Neuron (in vitro differentiated cells): ENCODE results near the gene EFCAB9.
"Not testable (repeated sequence)": the region's sequence is repeated elsewhere in the genome, so short reads cannot be mapped to it uniquely, and the experiment has no call there.

Experiments
- H2AFZ ChIP-seq: one replicate; pipeline ENCODE4 v1.6.1; 2013; ENCODE audit warnings: low read depth, mild to moderate bottlenecking, inconsistent platforms, low read length, moderate library complexity
- H3K27me3 ChIP-seq: one replicate; pipeline ENCODE4 v1.6.1; 2013; ENCODE audit warnings: low read length; ENCODE audit not compliant: insufficient read depth
- H3K36me3 ChIP-seq: one replicate; pipeline ENCODE4 v1.6.1; 2013; ENCODE audit warnings: low read length; ENCODE audit not compliant: insufficient read depth
- H3K4me1 ChIP-seq: one replicate; pipeline ENCODE4 v1.6.1; 2013; ENCODE audit warnings: low read length; ENCODE audit not compliant: insufficient read depth
- H3K4me3 ChIP-seq: 2 replicates; pipeline ENCODE4 v1.5.1; 2013; ENCODE audit warnings: mild to moderate bottlenecking, low read length, moderate library complexity
- H3K9me3 ChIP-seq: one replicate; pipeline ENCODE4 v1.6.1; 2013; ENCODE audit warnings: low read length

EFCAB9 gene

DNA sequence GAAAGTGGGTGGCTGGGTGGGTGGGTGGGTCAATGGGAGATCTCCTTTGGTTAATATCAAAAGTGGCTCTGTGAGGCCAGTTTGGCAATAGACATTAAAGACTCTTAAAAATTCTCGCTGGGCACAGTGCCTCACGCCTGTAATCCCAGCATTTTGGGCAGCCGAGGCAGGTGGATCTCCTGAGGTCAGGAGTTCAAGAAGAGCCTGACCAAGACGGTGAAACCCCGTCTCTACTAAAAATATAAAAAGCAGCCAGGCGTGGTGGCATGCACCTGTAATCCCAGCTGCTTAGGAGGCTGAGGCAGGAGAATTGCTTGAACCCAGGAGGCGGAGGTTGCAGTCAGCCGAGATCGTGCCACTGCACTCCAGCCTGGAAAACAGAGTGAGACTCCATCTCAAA lies 38.9 kb upstream of the EFCAB9 start:
- not testable (repeated sequence) for H3K4me1 ChIP-seq, H3K36me3 ChIP-seq, H2AFZ ChIP-seq, H3K27me3 ChIP-seq, H3K9me3 ChIP-seq, H3K4me3 ChIP-seq

DNA sequence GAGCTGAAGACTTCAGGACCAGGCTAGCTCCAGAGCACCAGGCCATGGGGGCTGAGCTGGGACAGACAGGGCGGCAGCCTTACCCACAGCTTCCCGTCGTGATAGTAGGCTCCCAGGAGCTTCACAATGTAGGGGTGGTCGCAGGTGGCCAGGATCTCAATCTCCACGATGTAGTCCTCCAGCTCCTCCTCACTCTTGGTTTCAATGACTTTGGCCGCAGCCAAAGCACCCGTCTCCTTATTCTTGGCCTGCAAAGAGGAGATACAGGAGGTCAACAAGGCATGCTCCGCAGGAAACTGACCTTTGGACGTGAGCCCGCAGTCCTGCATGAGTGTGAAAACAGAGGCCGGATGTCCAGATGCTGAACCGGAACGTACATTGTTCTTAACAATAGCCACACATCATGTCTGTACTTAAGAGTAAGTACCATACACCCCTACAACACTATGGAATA lies 37.4 kb upstream of the EFCAB9 start:
- peaks cover 2% of the 10 kb centered on the region for H3K36me3 ChIP-seq
- H3K4me1 ChIP-seq = no peaks in the 10 kb centered on the region
- no peak overlapping the region for H2AFZ ChIP-seq
- peaks cover 2% of the 10 kb centered on the region for H3K9me3 ChIP-seq
- no peaks in the 10 kb centered on the region for H3K27me3 ChIP-seq
- no peak overlapping the region for H3K4me3 ChIP-seq

DNA sequence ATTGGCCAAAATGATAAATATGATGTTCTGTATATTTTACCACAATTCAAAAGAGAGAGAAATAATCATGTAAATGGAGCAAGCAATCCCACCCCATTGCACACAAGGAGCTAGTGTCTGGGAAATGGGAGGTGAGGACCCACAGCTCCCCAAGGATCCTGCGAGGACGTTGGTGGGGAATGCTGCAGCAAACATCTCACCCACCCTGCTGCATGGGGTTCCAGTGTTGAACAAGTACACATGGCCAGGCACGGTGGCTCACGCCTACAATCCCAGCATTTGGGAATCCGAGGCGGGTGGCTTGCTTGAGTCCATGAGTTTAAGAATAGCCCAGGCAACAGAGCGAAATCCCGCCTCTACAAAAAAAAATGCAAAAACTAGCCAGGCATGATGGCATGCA lies 35.0 kb upstream of the EFCAB9 start:
- H2AFZ ChIP-seq = no peak overlapping the region
- no peaks in the 10 kb centered on the region for H3K4me1 ChIP-seq
- H3K36me3 ChIP-seq = no peaks in the 10 kb centered on the region
- H3K4me3 ChIP-seq = no peak overlapping the region
- peaks cover 2% of the 10 kb centered on the region for H3K9me3 ChIP-seq
- no peaks in the 10 kb centered on the region for H3K27me3 ChIP-seq

DNA sequence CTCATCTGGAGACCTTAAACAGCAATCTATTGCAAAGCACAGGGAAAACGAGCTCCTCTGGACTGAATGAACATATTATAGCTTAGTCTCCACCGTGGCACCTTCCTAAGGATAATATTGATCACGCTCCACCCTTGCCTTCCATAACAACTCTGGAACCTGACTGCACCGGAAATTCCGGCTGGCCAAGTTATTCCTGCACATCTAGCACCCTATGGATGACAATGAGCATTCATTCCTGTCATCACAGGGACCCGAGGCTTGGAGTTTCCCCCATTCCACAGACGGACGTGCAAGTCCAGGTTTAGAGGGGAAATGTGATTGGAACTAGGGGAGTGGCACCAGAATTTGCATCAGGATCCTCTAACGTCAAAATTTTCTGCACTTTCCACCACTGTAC lies 33.5 kb upstream of the EFCAB9 start:
- Histone ChIP-seq H3K4me1 (no peaks in the 10 kb centered on the region), H3K4me3 (no peak overlapping the region), H3K36me3 (no peaks in the 10 kb centered on the region), H3K27me3 (no peaks in the 10 kb centered on the region), H2AFZ (no peak overlapping the region), H3K9me3 (no peaks in the 10 kb centered on the region)

DNA sequence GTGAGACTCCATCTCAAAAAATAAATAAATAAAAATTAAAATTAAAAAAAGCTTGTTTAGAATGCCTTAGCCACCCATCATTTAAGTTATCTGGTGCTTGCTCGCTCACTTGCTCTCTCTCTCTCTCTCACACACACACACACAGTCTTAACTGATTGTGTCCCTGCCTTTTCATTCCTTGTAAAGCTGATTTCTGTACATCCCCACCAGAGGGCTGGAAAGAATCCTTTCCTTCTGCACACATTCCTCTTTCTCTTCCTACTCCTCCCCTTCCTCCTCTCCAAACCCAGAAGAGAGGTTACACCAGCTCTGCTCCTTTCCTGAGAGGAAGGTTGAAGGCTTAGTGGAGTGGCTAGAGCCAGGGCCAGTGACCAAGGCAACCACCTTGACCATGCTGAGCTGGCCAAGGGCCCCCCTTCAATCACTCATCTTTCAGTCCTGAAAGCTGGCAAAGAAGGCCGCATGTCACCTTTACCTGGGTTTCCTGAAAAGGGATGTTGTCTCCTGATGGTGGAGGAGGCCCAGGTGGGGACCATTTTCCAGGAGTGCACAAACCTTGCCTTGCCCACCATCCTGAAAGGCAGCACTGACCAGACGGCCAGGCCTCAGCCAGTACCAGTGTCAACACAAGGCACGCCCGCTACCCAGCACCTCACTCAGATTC lies 31.5 kb upstream of the EFCAB9 start:
- no peak overlapping the region for H2AFZ ChIP-seq
- peaks cover 2% of the 10 kb centered on the region for H3K4me1 ChIP-seq
- no peaks in the 10 kb centered on the region for H3K27me3 ChIP-seq
- H3K36me3 ChIP-seq = no peaks in the 10 kb centered on the region
- H3K4me3 ChIP-seq = no peak overlapping the region
- H3K9me3 ChIP-seq = no peaks in the 10 kb centered on the region

DNA sequence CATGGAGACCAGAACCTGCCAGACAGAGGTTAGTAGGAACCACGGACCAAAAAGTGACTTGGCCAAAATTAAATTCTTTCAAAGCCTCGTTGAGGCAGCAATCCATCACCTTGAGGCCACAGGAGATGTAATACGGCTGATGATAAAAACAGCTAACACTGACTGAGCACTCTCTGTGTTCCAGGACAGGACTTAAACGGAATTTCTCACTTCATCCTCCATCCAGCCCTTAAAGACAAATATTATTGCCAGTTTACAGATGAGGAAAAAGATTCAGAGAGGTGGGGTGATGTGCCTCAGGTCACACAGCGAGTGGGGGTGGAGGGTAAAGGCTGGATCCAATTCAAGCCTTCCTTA lies 31.0 kb upstream of the EFCAB9 start:
- Histone ChIP-seq H3K9me3 (no peaks in the 10 kb centered on the region), H3K27me3 (no peaks in the 10 kb centered on the region), H2AFZ (no peak overlapping the region), H3K4me1 (peaks cover 4% of the 10 kb centered on the region), H3K4me3 (no peak overlapping the region), H3K36me3 (no peaks in the 10 kb centered on the region)

DNA sequence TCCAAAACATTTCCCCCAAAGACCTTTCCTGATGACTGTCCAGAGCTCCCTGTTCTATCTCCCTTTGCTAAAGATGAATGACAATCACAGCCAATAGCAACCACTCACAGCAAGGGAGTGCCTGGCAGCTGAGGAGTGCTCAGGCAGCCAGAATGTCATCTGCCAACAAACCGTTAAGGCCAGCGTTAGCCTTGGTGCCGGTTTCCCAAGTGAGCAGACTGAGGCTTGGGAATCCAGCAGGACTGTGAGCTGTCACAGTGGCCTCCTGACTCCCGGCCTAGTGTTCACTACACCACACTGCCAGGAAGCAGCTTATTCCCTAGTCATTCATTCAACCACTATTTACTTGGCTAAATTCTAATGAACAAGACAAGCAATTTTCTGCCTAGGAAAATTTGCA lies 30.6 kb upstream of the EFCAB9 start:
- no peaks in the 10 kb centered on the region for H3K36me3 ChIP-seq
- H3K9me3 ChIP-seq = no peaks in the 10 kb centered on the region
- no peak overlapping the region for H3K4me3 ChIP-seq
- no peaks in the 10 kb centered on the region for H3K27me3 ChIP-seq
- H2AFZ ChIP-seq = no peak overlapping the region
- peaks cover 8% of the 10 kb centered on the region for H3K4me1 ChIP-seq

DNA sequence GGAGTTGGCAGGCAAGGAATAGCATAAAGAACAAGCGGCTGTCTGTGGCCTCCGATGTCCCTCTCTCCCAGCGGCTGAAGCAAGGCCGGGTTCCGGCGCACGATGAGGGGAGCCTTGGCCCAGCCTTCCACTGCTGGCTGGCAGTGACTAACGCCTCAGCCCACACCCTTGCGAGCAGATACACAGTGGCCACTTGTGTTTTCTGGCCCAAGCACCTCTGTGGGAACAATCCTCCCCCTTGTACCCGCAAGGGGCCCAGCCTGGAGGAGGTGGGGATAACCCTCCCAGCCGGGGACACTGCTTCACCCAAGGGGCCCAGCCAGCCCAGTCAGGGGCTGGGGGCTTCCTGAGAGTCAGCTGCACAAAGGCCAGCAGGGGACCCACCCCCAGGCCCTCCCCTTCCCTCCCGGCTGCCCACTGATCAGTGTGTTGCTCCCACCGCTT lies 29.2 kb upstream of the EFCAB9 start:
- no peak overlapping the region for H3K4me3 ChIP-seq
- H3K27me3 ChIP-seq = no peaks in the 10 kb centered on the region
- peaks cover 8% of the 10 kb centered on the region for H3K4me1 ChIP-seq
- no peak overlapping the region for H2AFZ ChIP-seq
- no peaks in the 10 kb centered on the region for H3K36me3 ChIP-seq
- no peaks in the 10 kb centered on the region for H3K9me3 ChIP-seq

DNA sequence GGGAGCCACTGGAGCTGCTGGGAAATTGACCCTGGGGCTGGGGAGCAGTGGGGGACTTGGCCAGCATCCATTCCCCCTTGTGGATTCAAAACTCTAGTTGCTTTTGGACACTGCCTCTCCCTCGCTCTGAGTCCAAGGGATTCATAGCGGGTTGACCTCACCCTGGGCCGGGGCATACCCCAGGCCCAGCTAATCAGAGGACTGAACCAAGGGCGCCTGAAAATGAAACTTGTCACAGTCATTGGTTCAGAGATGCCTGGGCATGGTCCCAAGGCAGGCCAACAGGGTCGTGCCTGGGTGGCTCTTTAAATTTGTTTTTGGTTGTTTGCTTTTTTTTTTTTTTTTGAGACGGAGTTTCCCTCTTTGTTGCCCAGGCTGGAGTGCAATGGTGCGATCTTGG lies 28.5 kb upstream of the EFCAB9 start:
- no peaks in the 10 kb centered on the region for H3K9me3 ChIP-seq
- H3K4me3 ChIP-seq = no peak overlapping the region
- no peak overlapping the region for H2AFZ ChIP-seq
- no peaks in the 10 kb centered on the region for H3K36me3 ChIP-seq
- no peaks in the 10 kb centered on the region for H3K27me3 ChIP-seq
- H3K4me1 ChIP-seq = peaks cover 8% of the 10 kb centered on the region

DNA sequence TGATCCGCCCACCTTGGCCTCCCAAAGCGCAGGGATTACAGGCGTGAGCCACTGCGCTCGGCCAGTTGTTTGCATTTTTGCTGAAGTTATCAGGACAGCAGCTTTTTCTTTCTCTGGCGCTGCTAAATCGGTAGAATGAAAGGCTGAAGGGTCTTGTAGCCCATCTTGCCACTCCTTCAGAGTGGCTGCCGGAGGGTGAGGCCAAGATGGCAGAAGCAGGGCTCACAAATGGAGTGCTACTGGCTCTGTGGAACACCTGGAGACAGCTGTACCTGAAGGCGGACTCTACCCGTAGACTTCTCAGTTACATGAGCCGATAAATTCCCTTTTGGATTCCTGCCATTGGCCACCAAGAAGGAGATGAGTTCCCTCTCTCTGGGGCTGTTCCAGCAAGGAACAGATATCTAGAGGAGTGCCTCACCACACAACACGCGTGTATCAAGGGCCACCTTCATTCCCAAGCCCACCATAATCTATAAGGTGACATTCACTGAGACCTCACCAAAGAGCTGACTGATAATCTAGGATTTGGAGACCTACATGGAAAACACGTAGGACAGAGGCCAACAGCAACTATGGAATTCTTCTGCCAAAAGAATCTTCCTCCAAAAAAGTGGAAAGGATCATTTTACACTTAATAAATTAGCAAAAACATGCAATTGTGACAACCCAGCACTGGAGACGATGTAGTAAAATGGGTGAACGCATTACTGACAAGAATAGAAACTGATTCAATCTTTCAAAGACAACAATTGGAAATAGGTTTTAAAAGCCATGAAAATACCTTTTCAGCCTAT lies 27.7 kb upstream of the EFCAB9 start:
- no peaks in the 10 kb centered on the region for H3K27me3 ChIP-seq
- H3K4me3 ChIP-seq = no peak overlapping the region
- no peaks in the 10 kb centered on the region for H3K36me3 ChIP-seq
- H3K9me3 ChIP-seq = no peaks in the 10 kb centered on the region
- H2AFZ ChIP-seq = no peak overlapping the region
- peaks cover 8% of the 10 kb centered on the region for H3K4me1 ChIP-seq

DNA sequence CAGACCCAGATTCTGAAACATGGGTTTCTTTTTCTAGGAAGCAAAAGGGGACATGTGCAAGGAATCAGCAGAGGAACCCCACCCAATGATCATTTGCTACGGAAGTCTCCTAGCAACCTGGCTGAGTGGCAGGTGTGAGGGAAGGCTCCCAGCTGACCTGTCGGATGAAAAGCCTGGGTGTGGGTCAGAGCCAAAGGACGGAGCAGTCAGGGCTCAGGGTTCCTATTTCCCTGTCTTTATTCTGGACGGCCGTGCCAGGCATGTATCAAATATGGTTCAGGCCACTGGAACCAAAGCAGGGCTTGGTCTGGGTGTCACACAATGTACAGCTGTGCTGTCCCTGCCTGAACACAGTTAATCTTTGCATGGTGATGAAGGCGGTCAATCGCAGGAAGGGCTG lies 26.1 kb upstream of the EFCAB9 start:
- H3K36me3 ChIP-seq = no peaks in the 10 kb centered on the region
- H3K9me3 ChIP-seq = no peaks in the 10 kb centered on the region
- no peak overlapping the region for H2AFZ ChIP-seq
- no peak overlapping the region for H3K4me3 ChIP-seq
- no peaks in the 10 kb centered on the region for H3K27me3 ChIP-seq
- H3K4me1 ChIP-seq = peaks cover 8% of the 10 kb centered on the region

DNA sequence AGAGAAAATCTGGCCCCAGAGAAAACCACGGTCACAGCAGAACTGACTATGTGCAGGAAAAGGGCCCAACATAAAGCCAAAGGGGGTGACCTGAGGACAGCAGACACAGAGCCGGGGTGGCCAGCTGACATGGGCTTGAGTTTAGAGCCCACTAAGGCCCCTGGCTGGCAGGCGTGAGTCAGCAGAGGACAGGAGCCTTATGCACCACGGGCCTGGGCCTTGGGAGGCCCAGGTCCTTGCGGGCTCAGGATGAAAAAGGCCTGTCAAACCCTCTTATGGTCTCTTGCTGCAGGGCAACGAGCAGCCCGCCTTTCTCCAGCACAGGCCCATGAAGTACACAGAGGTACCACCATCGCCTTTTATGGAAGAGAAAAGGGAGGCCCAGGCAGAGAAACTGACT lies 25.7 kb upstream of the EFCAB9 start:
- Histone ChIP-seq H3K36me3 (no peaks in the 10 kb centered on the region), H3K27me3 (no peaks in the 10 kb centered on the region), H2AFZ (no peak overlapping the region), H3K9me3 (no peaks in the 10 kb centered on the region), H3K4me3 (no peak overlapping the region), H3K4me1 (peaks cover 8% of the 10 kb centered on the region)

DNA sequence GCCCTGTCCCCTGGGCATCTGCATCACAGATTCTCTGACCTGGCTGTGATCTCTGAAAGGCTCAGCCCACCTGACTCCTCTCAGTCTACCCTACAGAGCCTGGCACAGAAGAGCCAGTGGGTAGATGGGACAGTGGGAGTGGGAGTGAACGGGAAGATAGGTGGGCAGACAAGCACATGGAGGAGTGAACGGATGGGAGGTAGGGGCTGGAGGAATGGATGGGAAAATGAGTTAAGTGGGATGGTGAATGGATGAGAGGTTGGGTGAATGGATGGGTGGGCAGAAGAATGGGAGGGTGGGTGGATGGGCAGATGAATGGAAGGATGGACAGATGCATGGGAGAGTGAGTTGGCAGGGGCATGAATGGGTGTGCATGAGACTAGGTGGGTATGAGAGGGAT lies 24.8 kb upstream of the EFCAB9 start:
- Histone ChIP-seq H3K27me3 (no peaks in the 10 kb centered on the region), H3K36me3 (no peaks in the 10 kb centered on the region), H3K9me3 (no peaks in the 10 kb centered on the region), H3K4me3 (no peak overlapping the region), H3K4me1 (peaks cover 8% of the 10 kb centered on the region), H2AFZ (no peak overlapping the region)
